Upper lobe of left lung (tissue), 4 donors: ENCODE data around the gene SEMA6D.

Experiments
- POLR2A ChIP-seq, 4 donors: fragments of 450-650 bp; IDR thresholded peaks; one replicate each; pipeline ENCODE4 v1.5.1; 2016 to 2017; ENCODE audit warnings: antibody characterized with exemption in 4 of 4, mild to moderate bottlenecking in 2 of 4
- POLR2AphosphoS5 ChIP-seq, 2 donors: sonication (generic); formaldehyde crosslinking; IDR thresholded peaks; one replicate each; pipeline ENCODE4 v1.5.1; 2017; ENCODE audit warnings: antibody characterized with exemption in 2 of 2
- TF ChIP-seq, protein P1 (sequence below), 6 experiments: fragments of 450-650 bp in 4 of 6; fragments of 200-600 bp in 2 of 6; sonication (generic) in 2 of 6; IDR thresholded peaks; one replicate each; pipeline ENCODE4 v1.5.1; 2016 to 2019; ENCODE audit warnings: antibody characterized with exemption in 6 of 6

DNA sequence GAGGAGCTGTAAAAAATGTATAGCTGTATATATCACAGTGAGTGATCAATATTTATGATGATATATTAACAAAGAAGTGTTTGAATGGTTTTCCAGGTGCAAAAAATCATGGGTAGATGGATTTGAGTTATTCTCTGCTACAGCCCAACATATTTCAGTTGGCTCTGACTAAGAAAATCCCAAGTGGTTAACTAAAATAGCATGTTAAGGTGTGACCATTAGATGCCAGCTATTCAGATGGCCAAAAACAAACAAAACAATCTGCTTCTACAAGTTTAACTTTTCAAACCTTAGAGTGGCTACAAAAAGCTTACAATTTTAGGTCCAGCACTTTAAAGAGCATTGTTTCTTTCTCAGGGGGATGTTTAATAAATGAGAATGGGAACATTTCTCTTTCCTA, 67.5 kb downstream of the SEMA6D start:
- TF ChIP-seq, protein P1, sequence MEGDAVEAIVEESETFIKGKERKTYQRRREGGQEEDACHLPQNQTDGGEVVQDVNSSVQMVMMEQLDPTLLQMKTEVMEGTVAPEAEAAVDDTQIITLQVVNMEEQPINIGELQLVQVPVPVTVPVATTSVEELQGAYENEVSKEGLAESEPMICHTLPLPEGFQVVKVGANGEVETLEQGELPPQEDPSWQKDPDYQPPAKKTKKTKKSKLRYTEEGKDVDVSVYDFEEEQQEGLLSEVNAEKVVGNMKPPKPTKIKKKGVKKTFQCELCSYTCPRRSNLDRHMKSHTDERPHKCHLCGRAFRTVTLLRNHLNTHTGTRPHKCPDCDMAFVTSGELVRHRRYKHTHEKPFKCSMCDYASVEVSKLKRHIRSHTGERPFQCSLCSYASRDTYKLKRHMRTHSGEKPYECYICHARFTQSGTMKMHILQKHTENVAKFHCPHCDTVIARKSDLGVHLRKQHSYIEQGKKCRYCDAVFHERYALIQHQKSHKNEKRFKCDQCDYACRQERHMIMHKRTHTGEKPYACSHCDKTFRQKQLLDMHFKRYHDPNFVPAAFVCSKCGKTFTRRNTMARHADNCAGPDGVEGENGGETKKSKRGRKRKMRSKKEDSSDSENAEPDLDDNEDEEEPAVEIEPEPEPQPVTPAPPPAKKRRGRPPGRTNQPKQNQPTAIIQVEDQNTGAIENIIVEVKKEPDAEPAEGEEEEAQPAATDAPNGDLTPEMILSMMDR (IDR thresholded peaks at IDR 0.05) = no peak
- TF ChIP-seq POLR2A (IDR thresholded peaks at IDR 0.05) (no peak), POLR2AphosphoS5 (IDR thresholded peaks at IDR 0.05) (no peak)
